ENCODE measurements around the gene VPS26B.

VPS26B gene

DNA sequence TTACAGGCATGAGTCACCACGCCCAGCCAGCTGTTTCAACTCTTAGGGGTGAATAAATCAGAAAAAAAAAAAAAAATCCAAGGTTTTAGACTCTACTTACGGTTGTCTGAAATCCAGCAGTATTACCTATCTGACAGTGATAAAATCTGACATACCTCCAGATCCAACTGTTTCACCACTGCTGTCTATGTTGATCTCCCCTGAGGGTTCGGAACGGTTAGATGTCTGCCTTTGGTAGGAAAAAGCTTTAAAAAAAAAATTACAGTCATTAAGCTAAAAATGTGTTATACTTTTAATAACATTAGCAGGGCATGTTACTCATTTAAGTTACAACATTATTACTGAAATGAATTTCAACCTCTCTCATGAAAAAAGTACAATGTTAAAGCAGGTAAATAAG lies 21.8 kb upstream of the VPS26B start:
- peaks cover 15 to 79% of the 10 kb centered on the region in 2 experiments for H3K36me3 ChIP-seq (ENCODE audit: control insufficient read depth in 1 of 2, insufficient read depth in 2 of 2, low read depth in 1 of 2, low read length in 2 of 2)
- no peak overlapping the region for H3K4me3 ChIP-seq (ENCODE audit: insufficient read depth in 1 of 2, low read depth in 1 of 2, low read length in 2 of 2)
- H3K9me3 ChIP-seq (ENCODE audit: control insufficient read depth, low read length): no peaks in the 10 kb centered on the region
- H3K27ac ChIP-seq (ENCODE audit: low read length, poor library complexity, severe bottlenecking): no peak overlapping the region
- no peak overlapping the region for H3K23ac ChIP-seq (ENCODE audit: low read length in 2 of 2)
- no peak for DNase-seq
- no peaks in the 10 kb centered on the region for H3K27me3 ChIP-seq (ENCODE audit: control insufficient read depth in 1 of 2, insufficient read depth in 1 of 2, low read length in 2 of 2)
- no peak overlapping the region for H2BK12ac ChIP-seq (ENCODE audit: low read length in 2 of 2)
- H3K18ac ChIP-seq (ENCODE audit: low read depth in 1 of 2, low read length in 2 of 2): no peak overlapping the region
- no peak overlapping the region for H3K4ac ChIP-seq (ENCODE audit: low read depth in 1 of 2, low read length in 2 of 2)
- H4K91ac ChIP-seq (ENCODE audit: low read length): no peak overlapping the region
- no peak overlapping the region for H2BK15ac ChIP-seq (ENCODE audit: low read depth, poor library complexity, severe bottlenecking)
- WGBS: 95% methylated on average over 2 of the region's 4 CpGs
- no peak overlapping the region for H3K9ac ChIP-seq (ENCODE audit: low read length)
- peaks cover 5% of the 10 kb centered on the region for H3K79me1 ChIP-seq (replicated peaks; ENCODE audit: low read length, poor library complexity, severe bottlenecking)
- H2AFZ ChIP-seq (ENCODE audit: low read depth, low read length): no peak overlapping the region
- H3K4me2 ChIP-seq (ENCODE audit: low read length, poor library complexity, severe bottlenecking): no peak overlapping the region
- H2BK120ac ChIP-seq (ENCODE audit: low read depth, low read length): no peak overlapping the region
- H3K14ac ChIP-seq (ENCODE audit: low read length in 2 of 2): no peak overlapping the region
- H2BK5ac ChIP-seq (ENCODE audit: low read depth, low read length, poor library complexity, severe bottlenecking): no peak overlapping the region
- H4K8ac ChIP-seq (ENCODE audit: low read length): no peak overlapping the region
- no peaks in the 10 kb centered on the region for H3K4me1 ChIP-seq (ENCODE audit: control insufficient read depth, insufficient read depth, low read depth, low read length)
- H2AK5ac ChIP-seq (ENCODE audit: low read length, severe bottlenecking): no peak overlapping the region

DNA sequence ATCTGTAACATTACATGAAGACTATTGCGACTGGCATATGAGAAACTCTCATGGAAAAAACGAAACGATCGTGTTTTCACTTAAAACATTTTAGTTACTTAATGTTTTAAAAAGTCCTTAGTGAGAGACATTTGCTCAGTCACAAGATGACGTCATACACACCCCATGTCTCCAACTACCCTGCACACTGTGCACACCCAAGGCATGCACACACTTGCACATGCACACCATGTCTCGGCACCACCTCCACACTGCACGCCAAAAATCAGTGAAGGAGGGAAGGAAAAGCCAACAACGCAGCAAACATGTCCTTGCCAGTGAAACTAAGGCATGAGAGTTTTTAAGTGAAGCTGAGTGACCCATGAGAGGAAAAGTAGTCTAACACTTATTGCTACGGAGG lies 18.7 kb upstream of the VPS26B start:
- no peak overlapping the region for H4K8ac ChIP-seq (ENCODE audit: low read length)
- no peak overlapping the region for H2BK15ac ChIP-seq (ENCODE audit: low read depth, poor library complexity, severe bottlenecking)
- no peak overlapping the region for H3K4ac ChIP-seq (ENCODE audit: low read depth in 1 of 2, low read length in 2 of 2)
- H3K27me3 ChIP-seq (ENCODE audit: control insufficient read depth in 1 of 2, insufficient read depth in 1 of 2, low read length in 2 of 2): no peaks in the 10 kb centered on the region
- no peak overlapping the region for H3K14ac ChIP-seq (ENCODE audit: low read length in 2 of 2)
- 100% methylated on average over 4 of the region's 9 CpGs for WGBS
- no peak overlapping the region for H2AK5ac ChIP-seq (ENCODE audit: low read length, severe bottlenecking)
- H3K27ac ChIP-seq (ENCODE audit: low read length, poor library complexity, severe bottlenecking): no peak overlapping the region
- no peaks in the 10 kb centered on the region for H3K4me1 ChIP-seq (ENCODE audit: control insufficient read depth, insufficient read depth, low read depth, low read length)
- DNase-seq: no peak
- H3K23ac ChIP-seq (ENCODE audit: low read length in 2 of 2): no peak overlapping the region
- H2BK5ac ChIP-seq (ENCODE audit: low read depth, low read length, poor library complexity, severe bottlenecking): no peak overlapping the region
- no peak overlapping the region for H2AFZ ChIP-seq (ENCODE audit: low read depth, low read length)
- H2BK12ac ChIP-seq (ENCODE audit: low read length in 2 of 2): no peak overlapping the region
- H3K36me3 ChIP-seq (ENCODE audit: control insufficient read depth in 1 of 2, insufficient read depth in 2 of 2, low read depth in 1 of 2, low read length in 2 of 2): peaks cover 18 to 83% of the 10 kb centered on the region in 2 experiments
- no peak overlapping the region for H3K4me2 ChIP-seq (ENCODE audit: low read length, poor library complexity, severe bottlenecking)
- peaks cover 9% of the 10 kb centered on the region for H3K79me1 ChIP-seq (replicated peaks; ENCODE audit: low read length, poor library complexity, severe bottlenecking)
- no peak overlapping the region for H3K9ac ChIP-seq (ENCODE audit: low read length)
- H3K4me3 ChIP-seq (ENCODE audit: insufficient read depth in 1 of 2, low read depth in 1 of 2, low read length in 2 of 2): no peak overlapping the region
- no peaks in the 10 kb centered on the region for H3K9me3 ChIP-seq (ENCODE audit: control insufficient read depth, low read length)
- H2BK120ac ChIP-seq (ENCODE audit: low read depth, low read length): no peak overlapping the region
- no peak overlapping the region for H3K18ac ChIP-seq (ENCODE audit: low read depth in 1 of 2, low read length in 2 of 2)
- H4K91ac ChIP-seq (ENCODE audit: low read length): no peak overlapping the region

DNA sequence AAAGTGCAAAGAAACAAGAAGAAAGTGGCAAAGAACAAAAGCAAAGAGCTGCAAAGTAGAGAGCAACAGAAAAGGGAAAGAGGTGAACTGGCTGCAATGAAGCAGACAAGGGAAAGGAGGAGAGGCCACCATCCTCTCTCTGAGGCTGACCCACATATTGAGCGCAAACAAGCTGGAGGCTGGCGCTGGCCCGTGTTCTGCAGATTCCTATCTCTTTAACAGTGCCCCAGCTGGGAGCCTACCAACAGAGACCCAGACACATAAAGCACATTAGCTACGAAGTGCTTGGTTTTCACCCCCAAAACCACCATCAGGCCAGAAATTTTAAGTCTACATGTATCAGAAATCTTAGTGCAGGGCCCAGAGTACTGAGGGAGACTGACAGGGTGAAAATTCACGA lies 18.3 kb upstream of the VPS26B start:
- no peak overlapping the region for H3K4me3 ChIP-seq (ENCODE audit: insufficient read depth in 1 of 2, low read depth in 1 of 2, low read length in 2 of 2)
- no peaks in the 10 kb centered on the region for H3K27me3 ChIP-seq (ENCODE audit: control insufficient read depth in 1 of 2, insufficient read depth in 1 of 2, low read length in 2 of 2)
- H2BK5ac ChIP-seq (ENCODE audit: low read depth, low read length, poor library complexity, severe bottlenecking): no peak overlapping the region
- DNase-seq: no peak
- H2BK120ac ChIP-seq (ENCODE audit: low read depth, low read length): no peak overlapping the region
- H2AK5ac ChIP-seq (ENCODE audit: low read length, severe bottlenecking): no peak overlapping the region
- peaks cover 18 to 81% of the 10 kb centered on the region in 2 experiments for H3K36me3 ChIP-seq (ENCODE audit: control insufficient read depth in 1 of 2, insufficient read depth in 2 of 2, low read depth in 1 of 2, low read length in 2 of 2)
- peaks cover 10% of the 10 kb centered on the region for H3K79me1 ChIP-seq (replicated peaks; ENCODE audit: low read length, poor library complexity, severe bottlenecking)
- H3K14ac ChIP-seq (ENCODE audit: low read length in 2 of 2): no peak overlapping the region
- H2BK15ac ChIP-seq (ENCODE audit: low read depth, poor library complexity, severe bottlenecking): no peak overlapping the region
- H3K18ac ChIP-seq (ENCODE audit: low read depth in 1 of 2, low read length in 2 of 2): no peak overlapping the region
- no peak overlapping the region for H3K4ac ChIP-seq (ENCODE audit: low read depth in 1 of 2, low read length in 2 of 2)
- no peak overlapping the region for H3K27ac ChIP-seq (ENCODE audit: low read length, poor library complexity, severe bottlenecking)
- WGBS: 100% methylated on average over 5 of the region's 5 CpGs
- no peak overlapping the region for H2AFZ ChIP-seq (ENCODE audit: low read depth, low read length)
- H3K23ac ChIP-seq (ENCODE audit: low read length in 2 of 2): no peak overlapping the region
- H3K9ac ChIP-seq (ENCODE audit: low read length): no peak overlapping the region
- no peak overlapping the region for H4K8ac ChIP-seq (ENCODE audit: low read length)
- H3K4me2 ChIP-seq (ENCODE audit: low read length, poor library complexity, severe bottlenecking): no peak overlapping the region
- H3K4me1 ChIP-seq (ENCODE audit: control insufficient read depth, insufficient read depth, low read depth, low read length): no peaks in the 10 kb centered on the region
- no peak overlapping the region for H2BK12ac ChIP-seq (ENCODE audit: low read length in 2 of 2)
- no peak overlapping the region for H4K91ac ChIP-seq (ENCODE audit: low read length)
- no peaks in the 10 kb centered on the region for H3K9me3 ChIP-seq (ENCODE audit: control insufficient read depth, low read length)

DNA sequence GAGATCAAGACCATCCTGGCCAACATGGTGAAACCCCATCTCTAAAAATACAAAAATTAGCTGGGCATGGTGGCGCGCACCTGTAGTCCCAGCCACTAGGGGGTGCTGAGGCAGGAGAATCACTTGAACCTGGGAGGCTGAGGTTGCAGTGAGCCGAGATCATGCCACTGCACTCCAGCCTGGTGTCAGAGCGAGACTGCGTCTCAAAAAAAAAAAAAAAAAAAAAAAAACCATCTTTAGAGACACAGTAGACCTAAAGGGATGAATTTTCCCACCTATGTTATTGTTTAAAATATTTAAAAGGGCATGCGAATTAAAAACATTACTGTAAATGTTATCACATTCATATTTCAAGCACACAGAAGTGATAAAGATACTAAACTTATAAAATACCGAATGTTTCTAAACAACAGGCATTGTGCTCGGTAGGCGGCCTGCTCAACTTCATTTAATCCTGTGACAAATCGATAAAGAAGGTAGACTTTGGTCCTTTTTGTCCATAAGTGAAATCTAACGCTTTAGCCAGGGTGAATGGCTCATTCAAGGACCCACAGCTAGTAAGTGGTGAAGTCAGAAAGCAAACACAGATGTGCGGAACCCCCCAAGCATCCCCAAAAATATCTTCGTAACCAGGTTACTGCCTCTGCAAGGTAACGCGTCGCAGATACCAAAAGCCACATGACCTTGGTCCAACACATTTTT lies 16.8 kb upstream of the VPS26B start:
- Histone ChIP-seq H3K4ac (ENCODE audit: low read depth in 1 of 2, low read length in 2 of 2) (no peak overlapping the region), H3K4me3 (ENCODE audit: insufficient read depth in 1 of 2, low read depth in 1 of 2, low read length in 2 of 2) (no peak overlapping the region), H3K4me1 (ENCODE audit: control insufficient read depth, insufficient read depth, low read depth, low read length) (peaks cover 1% of the 10 kb centered on the region), H4K91ac (ENCODE audit: low read length) (no peak overlapping the region), H2AFZ (ENCODE audit: low read depth, low read length) (no peak overlapping the region), H3K27me3 (ENCODE audit: control insufficient read depth in 1 of 2, insufficient read depth in 1 of 2, low read length in 2 of 2) (no peaks in the 10 kb centered on the region), H3K18ac (ENCODE audit: low read depth in 1 of 2, low read length in 2 of 2) (peak overlapping the region in 1 of 2 experiments; percentile 12), H3K4me2 (ENCODE audit: low read length, poor library complexity, severe bottlenecking) (no peak overlapping the region), H3K9me3 (ENCODE audit: control insufficient read depth, low read length) (no peaks in the 10 kb centered on the region), H2BK120ac (ENCODE audit: low read depth, low read length) (no peak overlapping the region), H3K9ac (ENCODE audit: low read length) (no peak overlapping the region), H2AK5ac (ENCODE audit: low read length, severe bottlenecking) (no peak overlapping the region), H4K8ac (ENCODE audit: low read length) (no peak overlapping the region), H3K23ac (ENCODE audit: low read length in 2 of 2) (no peak overlapping the region), H3K36me3 (ENCODE audit: control insufficient read depth in 1 of 2, insufficient read depth in 2 of 2, low read depth in 1 of 2, low read length in 2 of 2) (peaks cover 19 to 66% of the 10 kb centered on the region in 2 experiments), H2BK5ac (ENCODE audit: low read depth, low read length, poor library complexity, severe bottlenecking) (peak overlapping the region; percentile 31), H2BK12ac (ENCODE audit: low read length in 2 of 2) (no peak overlapping the region), H3K79me1 (replicated peaks; ENCODE audit: low read length, poor library complexity, severe bottlenecking) (peaks cover 16% of the 10 kb centered on the region), H2BK15ac (ENCODE audit: low read depth, poor library complexity, severe bottlenecking) (no peak overlapping the region), H3K27ac (ENCODE audit: low read length, poor library complexity, severe bottlenecking) (no peak overlapping the region), H3K14ac (ENCODE audit: low read length in 2 of 2) (no peak overlapping the region)
- 96% methylated on average over 13 of the region's 16 CpGs for WGBS
- DNase-seq: peak; percentile 35
